AG09319 (cell line): ENCODE data around the gene ZNF236.

Experiments
- DNase-seq: peaks from one replicate; pipeline ENCODE4 v3.0.0-alpha.2; 2010; ENCODE audit warnings: low read depth; ENCODE audit errors: extremely low read depth
- TF ChIP-seq, protein P1 (sequence below): IDR thresholded peaks from 2 replicates; pipeline ENCODE4 v1.5.1; 2011; ENCODE audit warnings: low read depth, mild to moderate bottlenecking, inconsistent platforms, low read length, moderate library complexity

The ZNF236 gene

GRCh38 chr18:76981396-76981968 lies 159.1 kb downstream of the ZNF236 start:
- DNase-seq = no peak
- TF ChIP-seq, protein P1, sequence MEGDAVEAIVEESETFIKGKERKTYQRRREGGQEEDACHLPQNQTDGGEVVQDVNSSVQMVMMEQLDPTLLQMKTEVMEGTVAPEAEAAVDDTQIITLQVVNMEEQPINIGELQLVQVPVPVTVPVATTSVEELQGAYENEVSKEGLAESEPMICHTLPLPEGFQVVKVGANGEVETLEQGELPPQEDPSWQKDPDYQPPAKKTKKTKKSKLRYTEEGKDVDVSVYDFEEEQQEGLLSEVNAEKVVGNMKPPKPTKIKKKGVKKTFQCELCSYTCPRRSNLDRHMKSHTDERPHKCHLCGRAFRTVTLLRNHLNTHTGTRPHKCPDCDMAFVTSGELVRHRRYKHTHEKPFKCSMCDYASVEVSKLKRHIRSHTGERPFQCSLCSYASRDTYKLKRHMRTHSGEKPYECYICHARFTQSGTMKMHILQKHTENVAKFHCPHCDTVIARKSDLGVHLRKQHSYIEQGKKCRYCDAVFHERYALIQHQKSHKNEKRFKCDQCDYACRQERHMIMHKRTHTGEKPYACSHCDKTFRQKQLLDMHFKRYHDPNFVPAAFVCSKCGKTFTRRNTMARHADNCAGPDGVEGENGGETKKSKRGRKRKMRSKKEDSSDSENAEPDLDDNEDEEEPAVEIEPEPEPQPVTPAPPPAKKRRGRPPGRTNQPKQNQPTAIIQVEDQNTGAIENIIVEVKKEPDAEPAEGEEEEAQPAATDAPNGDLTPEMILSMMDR = no peak

GRCh38 chr18:76982038-76982437 lies 159.7 kb downstream of the ZNF236 start:
- DNase-seq = no peak
- TF ChIP-seq, protein P1 = no peak

GRCh38 chr18:76982841-76983583 lies 160.7 kb downstream of the ZNF236 start:
- DNase-seq = peak; percentile 16
- TF ChIP-seq, protein P1 = peak; percentile 92

- no peak for DNase-seq
- TF ChIP-seq, protein P1 = no peak
Measured at GRCh38 chr18:76983613-76984051, 161.3 kb downstream of the ZNF236 start.

DNA sequence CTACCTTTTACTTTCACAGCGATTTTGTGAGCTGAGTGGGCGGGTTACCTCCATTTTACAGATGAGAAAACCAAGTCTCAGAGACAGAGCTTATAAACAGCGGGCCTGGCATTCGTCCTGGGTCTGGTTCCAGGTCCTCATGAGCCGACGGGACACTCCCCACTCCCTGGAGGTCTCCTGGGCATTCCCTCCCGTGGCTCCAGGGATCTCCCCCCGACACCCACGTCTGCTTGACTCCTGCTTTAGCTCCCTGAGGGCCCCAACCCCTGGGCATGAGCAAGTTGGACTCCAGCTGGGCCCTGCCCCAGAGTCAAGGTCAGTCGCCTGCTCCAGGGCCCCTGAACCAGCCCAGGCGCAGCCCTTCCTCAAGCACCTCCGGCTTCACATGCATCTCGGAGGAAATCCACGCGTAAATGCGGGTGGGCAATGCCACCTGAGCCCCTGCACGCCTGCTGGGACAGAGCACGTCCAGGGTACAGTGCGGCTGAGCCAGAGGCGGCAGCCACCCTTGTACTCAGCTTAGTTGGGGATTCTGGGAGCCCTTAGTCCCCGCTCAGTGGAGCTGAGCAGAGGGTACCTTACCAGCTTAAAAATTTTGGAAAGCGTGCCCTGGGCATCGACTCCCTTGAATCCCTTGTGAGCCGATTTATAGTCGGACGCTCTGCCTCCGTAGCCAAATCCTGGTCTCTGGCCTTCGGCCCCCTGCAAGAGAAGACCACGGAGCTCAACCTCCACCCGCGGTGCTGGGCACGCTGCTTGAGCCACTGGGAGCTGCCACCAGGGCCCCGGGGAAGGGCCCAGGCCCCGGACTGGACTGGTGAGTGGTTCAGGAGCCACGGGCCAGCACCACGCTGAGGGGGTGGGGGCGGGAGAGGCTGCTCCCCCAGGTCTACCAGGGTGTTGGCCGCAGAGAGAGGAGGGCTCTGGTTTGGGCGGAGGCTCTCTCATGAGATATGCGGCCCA lies 162.1 kb downstream of the ZNF236 start:
- DNase-seq = no peak
- TF ChIP-seq, protein P1 = no peak

- DNase-seq = no peak
- TF ChIP-seq, protein P1 = no peak
Measured at GRCh38 chr18:76985156-76985950, 163.0 kb downstream of the ZNF236 start.
